DOHH2 (cell line): ENCODE data around the gene HTRA1.

ENCODE experiments used
- H3F3A ChIP-seq: fragments of 200-600 bp; sonication (generic), shearing (Covaris generic); 2 replicates; pipeline ENCODE4 v1.6.0; 2016; ENCODE audit warnings: antibody characterized with exemption, mild to moderate bottlenecking; ENCODE audit not compliant: control insufficient read depth, insufficient read depth
- H3K27ac ChIP-seq: fragments of 200-600 bp; sonication (generic); 2 replicates; pipeline ENCODE4 v1.5.1; 2014; ENCODE audit warnings: low read depth, mild to moderate bottlenecking, low read length, moderate library complexity
- H3K27me3 ChIP-seq: fragments of 200-600 bp; sonication (generic); 2 replicates; pipeline ENCODE4 v1.6.1; 2014; ENCODE audit warnings: mild to moderate bottlenecking, low read length, mixed read lengths; ENCODE audit not compliant: control insufficient read depth
- H3K36me3 ChIP-seq: fragments of 200-600 bp; sonication (generic); 2 replicates; pipeline ENCODE4 v1.6.1; 2014; ENCODE audit warnings: mild to moderate bottlenecking, low read length, moderate library complexity, mixed read lengths; ENCODE audit not compliant: control insufficient read depth
- H3K4me1 ChIP-seq: fragments of 200-600 bp; sonication (generic); 2 replicates; pipeline ENCODE4 v1.6.1; 2014; ENCODE audit warnings: mild to moderate bottlenecking, low read length, mixed read lengths; ENCODE audit not compliant: control insufficient read depth
- H3K4me2 ChIP-seq: fragments of 200-600 bp; sonication (generic); 2 replicates; pipeline ENCODE4 v1.6.0; 2014; ENCODE audit warnings: mild to moderate bottlenecking, low read length, moderate library complexity
- H3K4me3 ChIP-seq: fragments of 200-600 bp; sonication (generic); 2 replicates; pipeline ENCODE4 v1.5.1; 2014; ENCODE audit warnings: mild to moderate bottlenecking, low read length, mixed read lengths
- H3K79me2 ChIP-seq: fragments of 200-600 bp; sonication (generic); 2 replicates; pipeline ENCODE4 v1.6.1; 2014; ENCODE audit warnings: mild to moderate bottlenecking, low read length, mixed read lengths; ENCODE audit not compliant: control insufficient read depth
- H3K9me2 ChIP-seq: fragments of 200-600 bp; sonication (generic); replicated peaks from 2 replicates; pipeline ENCODE4 v1.6.1; 2014; ENCODE audit warnings: mild to moderate bottlenecking, low read length, mixed read lengths; ENCODE audit not compliant: control insufficient read depth
- H3K9me3 ChIP-seq: fragments of 200-600 bp; sonication (generic); 2 replicates; pipeline ENCODE4 v1.6.1; 2014; ENCODE audit warnings: antibody characterized with exemption, low read length, mixed read lengths; ENCODE audit not compliant: control insufficient read depth, insufficient read depth
- H4K20me1 ChIP-seq: fragments of 200-600 bp; sonication (generic); 2 replicates; pipeline ENCODE4 v1.6.0; 2014; ENCODE audit warnings: low read depth, mild to moderate bottlenecking, antibody characterized with exemption, low read length, moderate library complexity; ENCODE audit not compliant: control insufficient read depth, insufficient read depth
- CTCF ChIP-seq: fragments of 200-600 bp; sonication (generic); IDR thresholded peaks from one replicate; pipeline ENCODE4 v1.5.1; 2014; ENCODE audit warnings: antibody characterized with exemption, mild to moderate bottlenecking, low read depth, low read length; ENCODE audit not compliant: poor library complexity, severe bottlenecking
- EZH2phosphoT487 ChIP-seq: fragments of 200-600 bp; sonication (generic); IDR thresholded peaks from 2 replicates; pipeline ENCODE4 v1.6.1; 2017; ENCODE audit warnings: borderline replicate concordance, mild to moderate bottlenecking, antibody characterized with exemption, low read length, moderate library complexity, mixed read lengths

The HTRA1 gene

GRCh38 chr10:122505011-122505410 lies 43.7 kb downstream of the HTRA1 start:
- no peaks in the 10 kb centered on the region for H4K20me1 ChIP-seq
- no peak overlapping the region for H3K27ac ChIP-seq
- no peaks in the 10 kb centered on the region for H3K27me3 ChIP-seq
- no peaks in the 10 kb centered on the region for H3K9me3 ChIP-seq
- H3K9me2 ChIP-seq = no peaks in the 10 kb centered on the region
- no peak overlapping the region for H3K4me2 ChIP-seq
- H3K79me2 ChIP-seq = no peaks in the 10 kb centered on the region
- TF ChIP-seq EZH2phosphoT487 (no peak), CTCF (no peak)
- no peak overlapping the region for H3K4me3 ChIP-seq
- H3F3A ChIP-seq = no peaks in the 10 kb centered on the region
- H3K4me1 ChIP-seq = no peaks in the 10 kb centered on the region
- no peaks in the 10 kb centered on the region for H3K36me3 ChIP-seq

GRCh38 chr10:122505885-122506645 lies 44.7 kb downstream of the HTRA1 start:
- H3F3A ChIP-seq = no peaks in the 10 kb centered on the region
- no peaks in the 10 kb centered on the region for H3K79me2 ChIP-seq
- H3K36me3 ChIP-seq = no peaks in the 10 kb centered on the region
- H4K20me1 ChIP-seq = no peaks in the 10 kb centered on the region
- H3K9me3 ChIP-seq = no peaks in the 10 kb centered on the region
- no peaks in the 10 kb centered on the region for H3K27me3 ChIP-seq
- no peak overlapping the region for H3K4me2 ChIP-seq
- no peak for TF ChIP-seq EZH2phosphoT487
- TF ChIP-seq CTCF = no peak
- no peaks in the 10 kb centered on the region for H3K9me2 ChIP-seq
- no peak overlapping the region for H3K4me3 ChIP-seq
- no peaks in the 10 kb centered on the region for H3K4me1 ChIP-seq
- H3K27ac ChIP-seq = no peak overlapping the region

- no peaks in the 10 kb centered on the region for H4K20me1 ChIP-seq
- no peaks in the 10 kb centered on the region for H3K27me3 ChIP-seq
- H3F3A ChIP-seq = no peaks in the 10 kb centered on the region
- no peak overlapping the region for H3K27ac ChIP-seq
- no peak overlapping the region for H3K4me2 ChIP-seq
- no peaks in the 10 kb centered on the region for H3K79me2 ChIP-seq
- no peaks in the 10 kb centered on the region for H3K9me2 ChIP-seq
- H3K4me3 ChIP-seq = no peak overlapping the region
- H3K4me1 ChIP-seq = no peaks in the 10 kb centered on the region
- no peaks in the 10 kb centered on the region for H3K36me3 ChIP-seq
- TF ChIP-seq CTCF = no peak
- no peak for TF ChIP-seq EZH2phosphoT487
- H3K9me3 ChIP-seq = no peaks in the 10 kb centered on the region
Measured at GRCh38 chr10:122507616-122508015, 46.3 kb downstream of the HTRA1 start.
